ENCODE results near the gene URAD. TPM values are rescaled to one million over a fixed set of nuclear protein-coding genes. Genes with fewer than 3 reads are reported as not detected.
"Not testable (repeated sequence)": the region's sequence is repeated elsewhere in the genome, so short reads cannot be mapped to it uniquely, and the experiment has no call there.

Gene URAD
- not detected for total RNA-seq
- polyA plus RNA-seq = not detected
- long read RNA-seq, donor 1 = 0 reads
- long read RNA-seq, donor 2 = 0 reads

DNA sequence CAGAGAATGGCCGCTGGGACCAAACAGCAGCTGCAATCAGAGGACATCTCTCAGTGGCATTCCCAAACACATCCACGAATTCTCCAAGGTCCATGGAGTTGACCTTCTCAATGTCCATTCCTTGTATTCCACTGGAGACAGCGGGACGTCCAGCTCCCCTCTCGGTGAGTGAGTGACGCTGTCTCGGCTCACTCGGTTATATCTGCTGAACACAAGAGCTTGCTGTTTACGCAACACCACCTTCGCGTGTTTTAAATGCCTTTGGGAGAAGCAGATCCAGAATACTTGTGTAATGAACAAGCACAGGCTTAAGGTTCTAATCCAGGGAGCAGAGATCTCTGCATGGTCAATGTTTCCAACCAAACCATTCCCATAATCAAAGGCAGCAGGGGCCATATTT, at the start of gene URAD:
TSS of gene URAD (minus strand) at position 174 of the 400 bp plus-strand sequence. CDS start at position 118, 56 bp downstream.
- TF ChIP-seq, protein P1, sequence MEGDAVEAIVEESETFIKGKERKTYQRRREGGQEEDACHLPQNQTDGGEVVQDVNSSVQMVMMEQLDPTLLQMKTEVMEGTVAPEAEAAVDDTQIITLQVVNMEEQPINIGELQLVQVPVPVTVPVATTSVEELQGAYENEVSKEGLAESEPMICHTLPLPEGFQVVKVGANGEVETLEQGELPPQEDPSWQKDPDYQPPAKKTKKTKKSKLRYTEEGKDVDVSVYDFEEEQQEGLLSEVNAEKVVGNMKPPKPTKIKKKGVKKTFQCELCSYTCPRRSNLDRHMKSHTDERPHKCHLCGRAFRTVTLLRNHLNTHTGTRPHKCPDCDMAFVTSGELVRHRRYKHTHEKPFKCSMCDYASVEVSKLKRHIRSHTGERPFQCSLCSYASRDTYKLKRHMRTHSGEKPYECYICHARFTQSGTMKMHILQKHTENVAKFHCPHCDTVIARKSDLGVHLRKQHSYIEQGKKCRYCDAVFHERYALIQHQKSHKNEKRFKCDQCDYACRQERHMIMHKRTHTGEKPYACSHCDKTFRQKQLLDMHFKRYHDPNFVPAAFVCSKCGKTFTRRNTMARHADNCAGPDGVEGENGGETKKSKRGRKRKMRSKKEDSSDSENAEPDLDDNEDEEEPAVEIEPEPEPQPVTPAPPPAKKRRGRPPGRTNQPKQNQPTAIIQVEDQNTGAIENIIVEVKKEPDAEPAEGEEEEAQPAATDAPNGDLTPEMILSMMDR (IDR thresholded peaks at IDR 0.05) = no peak
- Histone ChIP-seq H3K27me3 (ENCODE audit: insufficient read depth in 3 of 3, low read length in 2 of 3) (peaks cover 2 to 20% (median 10%) of the 10 kb centered on the region in 3 donors), H3K4me3 (no peak within 1 kb of the TSS), H3K9me3 (no peaks in the 10 kb centered on the region), H3K4me1 (no peaks in the 10 kb centered on the region), H3K36me3 (ENCODE audit: insufficient read depth in 1 of 2, low read depth in 1 of 2) (no peaks in the 10 kb centered on the region), H3K27ac (no peak within 1 kb of the TSS)
- WGBS, 3 donors = 76 to 82% (median 77%) methylated on average over 11 of the region's 11 CpGs
- DNase-seq (no peak), ATAC-seq (no peak)
- intact Hi-C loops (cut with DNase I) = loop anchor here (5.0 to 10.0 kb wide), 3 partner anchors 156 to 1004 kb away; no protein-coding TSS in a partner anchor

DNA sequence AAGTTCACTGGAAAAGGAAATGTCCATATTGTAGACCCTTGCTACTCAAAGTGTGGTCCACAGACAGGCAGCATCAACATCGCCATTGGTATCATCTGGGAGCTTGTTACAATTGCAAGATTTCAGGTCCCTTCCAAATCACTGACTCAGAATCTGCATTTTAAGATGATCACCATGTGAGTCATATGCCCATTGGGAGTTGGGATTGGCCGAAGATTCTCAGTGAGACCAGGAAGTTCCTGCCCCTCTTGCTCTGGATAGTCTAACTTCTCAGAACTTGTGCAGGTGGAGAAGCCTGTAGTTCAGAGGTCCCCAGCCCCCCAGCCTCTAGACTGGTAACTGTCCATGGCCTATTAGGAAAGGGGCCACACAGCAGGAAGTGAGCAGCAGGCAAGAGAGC, 48.9 kb upstream of the URAD start:
- no peaks in the 10 kb centered on the region for H3K4me1 ChIP-seq

GRCh38 chr13:28035146-28035782, 46.8 kb upstream of the URAD start:
- Histone ChIP-seq H3K9me3 (no peaks in the 10 kb centered on the region), H3K4me1 (no peaks in the 10 kb centered on the region), H3K27ac (no peak overlapping the region), H3K27me3 (ENCODE audit: insufficient read depth in 3 of 3, low read length in 2 of 3) (no peaks in the 10 kb centered on the region), H3K36me3 (ENCODE audit: insufficient read depth in 1 of 2, low read depth in 1 of 2) (no peaks in the 10 kb centered on the region), H3K4me3 (no peak overlapping the region)
- ATAC-seq (no peak), DNase-seq (no peak)
- WGBS, 3 donors = 54 to 61% (median 56%) methylated on average over 6 of the region's 6 CpGs
- intact Hi-C loops (cut with DNase I) = no loop called here
- TF ChIP-seq, protein P1 (IDR thresholded peaks at IDR 0.05) = no peak

More for the DNA sequence above, 48.9 kb upstream of the URAD start:
- Histone ChIP-seq H3K36me3 (ENCODE audit: insufficient read depth in 1 of 2, low read depth in 1 of 2) (no peaks in the 10 kb centered on the region), H3K27ac (no peak overlapping the region), H3K4me3 (no peak overlapping the region), H3K9me3 (no peaks in the 10 kb centered on the region), H3K27me3 (ENCODE audit: insufficient read depth in 3 of 3, low read length in 2 of 3) (no peaks in the 10 kb centered on the region)
- intact Hi-C loops (cut with DNase I) = no loop called here
- WGBS, 3 donors = 54 to 57% (median 56%) methylated on average over 2 of the region's 2 CpGs
- TF ChIP-seq, protein P1 (IDR thresholded peaks at IDR 0.05) = no peak
- DNase-seq (no peak), ATAC-seq (no peak)

GRCh38 chr13:28033894-28034655, 45.6 kb upstream of the URAD start:
- ATAC-seq = no peak
- TF ChIP-seq, protein P1 (IDR thresholded peaks at IDR 0.05) = no peak
- WGBS, 3 donors = 86 to 88% (median 87%) methylated on average over 8 of the region's 8 CpGs
- Histone ChIP-seq H3K36me3 (ENCODE audit: insufficient read depth in 1 of 2, low read depth in 1 of 2) (no peaks in the 10 kb centered on the region), H3K27ac (no peak overlapping the region), H3K9me3 (no peaks in the 10 kb centered on the region), H3K4me1 (no peaks in the 10 kb centered on the region), H3K27me3 (ENCODE audit: insufficient read depth in 3 of 3, low read length in 2 of 3) (no peaks in the 10 kb centered on the region), H3K4me3 (no peak overlapping the region)
- DNase-seq = no peak
- intact Hi-C loops (cut with DNase I) = no loop called here

DNA sequence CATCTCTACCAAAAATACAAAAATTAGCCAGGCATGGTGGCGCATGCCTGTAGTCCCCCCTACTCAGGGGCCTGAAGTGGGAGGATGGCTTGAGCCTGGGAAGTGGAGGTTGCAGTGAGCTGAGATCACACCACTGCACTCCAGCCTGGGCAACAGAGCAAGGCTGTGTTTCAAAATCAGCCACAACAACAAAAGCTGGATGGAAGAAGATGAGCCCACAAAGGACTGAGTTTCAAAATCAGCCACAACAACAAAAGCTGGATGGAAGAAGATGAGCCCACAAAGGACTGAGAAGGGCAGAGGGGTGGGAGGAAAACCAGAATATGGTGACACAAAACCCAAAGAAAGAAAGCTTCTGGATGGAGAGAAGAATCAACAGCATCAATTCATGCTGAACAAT, 43.9 kb upstream of the URAD start:
- H3K27me3 ChIP-seq (ENCODE audit: insufficient read depth in 3 of 3, low read length in 2 of 3); DNase-seq; ATAC-seq; H3K36me3 ChIP-seq (ENCODE audit: insufficient read depth in 1 of 2, low read depth in 1 of 2); H3K27ac ChIP-seq; H3K9me3 ChIP-seq; H3K4me3 ChIP-seq; intact Hi-C loops (cut with DNase I); H3K4me1 ChIP-seq: not testable (repeated sequence)
- 90 to 100% (median 100%) methylated on average over 1 of the region's 1 CpG for WGBS, 3 donors

All from psoas muscle (tissue), 8 donors.